ENCODE results near the gene GALNT7.
"Not testable (repeated sequence)": the region's sequence is repeated elsewhere in the genome, so short reads cannot be mapped to it uniquely, and the experiment has no call there.

The GALNT7 gene

GRCh38 chr4:173199553-173199952 lies 30.9 kb downstream of the GALNT7 start:
- no peak for DNase-seq (ENCODE audit: low spot score)

- DNase-seq (ENCODE audit: low spot score), result no peak
These were observed 31.7 kb downstream of the GALNT7 start for GRCh38 chr4:173200103-173200884.

DNA sequence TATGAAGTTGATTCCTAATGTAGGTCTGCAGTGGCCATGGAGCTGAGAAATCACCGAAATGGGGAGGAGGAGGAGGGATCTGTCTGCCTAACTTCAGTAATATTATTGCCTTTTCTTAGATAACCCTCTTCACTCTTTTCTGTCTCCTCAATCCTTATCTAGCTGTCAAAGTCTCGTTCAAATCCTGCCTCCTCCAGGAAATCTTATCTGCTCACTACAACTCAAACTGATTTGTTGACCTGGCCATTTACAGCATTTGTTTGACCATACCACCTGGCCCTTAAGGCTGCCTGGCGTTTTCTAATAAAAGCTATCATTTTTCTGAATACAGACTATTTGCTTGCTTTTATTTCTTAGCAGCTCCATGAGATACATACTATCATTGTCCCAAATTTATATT lies 33.8 kb downstream of the GALNT7 start:
- DNase-seq (ENCODE audit: low spot score), result no peak

DNA sequence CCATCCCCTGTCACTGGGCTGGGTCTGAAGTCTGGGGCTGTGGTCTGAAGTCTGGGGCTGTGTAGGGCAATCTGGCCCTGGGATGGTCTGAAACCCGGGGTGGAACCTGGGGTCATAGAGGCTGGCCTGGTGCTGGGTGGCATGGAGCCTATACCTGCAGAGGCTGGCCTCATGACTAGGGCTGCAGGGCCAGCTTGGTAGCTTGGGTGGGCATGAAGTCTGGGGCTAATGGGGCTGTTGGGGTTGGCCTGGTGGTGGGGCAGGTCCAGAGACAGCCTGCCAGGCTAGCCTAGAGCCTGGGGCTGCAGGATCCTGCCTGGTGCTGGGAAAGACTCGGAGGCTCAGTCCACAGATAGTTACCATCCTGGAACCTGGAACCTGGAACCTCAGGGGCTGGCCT lies 37.0 kb downstream of the GALNT7 start:
- no peak for DNase-seq (ENCODE audit: low spot score)

- no peak for DNase-seq (ENCODE audit: low spot score)
These were observed 39.8 kb downstream of the GALNT7 start for GRCh38 chr4:173208420-173208819.

- no peak for DNase-seq (ENCODE audit: low spot score)
These were observed 42.6 kb downstream of the GALNT7 start for GRCh38 chr4:173211222-173211621.

DNA sequence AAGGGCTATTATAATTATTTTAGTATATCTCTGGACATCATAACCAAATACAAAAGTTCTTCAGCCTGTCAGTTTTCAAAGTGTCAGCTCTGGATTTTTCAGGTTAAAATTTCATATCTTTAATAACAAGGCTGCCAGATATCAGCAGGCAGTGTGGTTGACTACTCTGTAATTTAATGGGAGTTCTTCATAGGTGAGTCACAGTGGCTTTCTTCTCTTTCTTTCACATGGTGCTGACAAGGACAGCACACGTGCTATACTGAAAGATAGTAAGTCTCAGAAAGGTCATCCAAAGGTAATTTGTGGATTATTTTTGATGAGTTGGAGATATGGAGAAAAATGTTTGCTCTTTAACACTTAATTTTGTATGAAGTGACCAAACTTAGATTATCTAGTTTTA lies 43.2 kb downstream of the GALNT7 start:
- peak; percentile 53 for DNase-seq (ENCODE audit: low spot score)

DNA sequence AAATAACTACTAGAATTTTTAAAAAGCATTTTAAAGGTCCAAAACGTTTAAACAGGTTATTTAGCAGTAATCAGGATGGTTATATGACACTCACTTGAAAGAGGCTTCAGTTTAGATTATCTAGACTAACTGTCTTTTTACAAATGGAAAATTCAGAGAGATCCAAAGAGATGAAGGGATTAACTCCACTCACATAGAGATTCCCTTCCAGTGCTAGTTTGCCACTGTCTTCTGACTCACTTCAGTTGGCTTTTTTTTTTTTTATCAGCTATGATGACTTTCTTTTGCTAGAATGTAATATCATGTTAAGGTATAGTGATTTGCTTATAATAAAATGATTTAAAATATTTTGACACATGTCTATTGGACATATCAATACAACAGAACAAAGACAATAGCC lies 43.8 kb downstream of the GALNT7 start:
- no peak for DNase-seq (ENCODE audit: low spot score)

GRCh38 chr4:173213296-173213695 lies 44.7 kb downstream of the GALNT7 start:
- DNase-seq (ENCODE audit: low spot score), result no peak

GRCh38 chr4:173214231-173214630 lies 45.6 kb downstream of the GALNT7 start:
- DNase-seq (ENCODE audit: low spot score), result no peak

GRCh38 chr4:173214661-173215060 lies 46.0 kb downstream of the GALNT7 start:
- no peak for DNase-seq (ENCODE audit: low spot score)

- no peak for DNase-seq (ENCODE audit: low spot score)
These were observed 48.5 kb downstream of the GALNT7 start for GRCh38 chr4:173217075-173217474.

GRCh38 chr4:173217727-173218126 lies 49.1 kb downstream of the GALNT7 start:
- DNase-seq (ENCODE audit: low spot score), result no peak

DNA sequence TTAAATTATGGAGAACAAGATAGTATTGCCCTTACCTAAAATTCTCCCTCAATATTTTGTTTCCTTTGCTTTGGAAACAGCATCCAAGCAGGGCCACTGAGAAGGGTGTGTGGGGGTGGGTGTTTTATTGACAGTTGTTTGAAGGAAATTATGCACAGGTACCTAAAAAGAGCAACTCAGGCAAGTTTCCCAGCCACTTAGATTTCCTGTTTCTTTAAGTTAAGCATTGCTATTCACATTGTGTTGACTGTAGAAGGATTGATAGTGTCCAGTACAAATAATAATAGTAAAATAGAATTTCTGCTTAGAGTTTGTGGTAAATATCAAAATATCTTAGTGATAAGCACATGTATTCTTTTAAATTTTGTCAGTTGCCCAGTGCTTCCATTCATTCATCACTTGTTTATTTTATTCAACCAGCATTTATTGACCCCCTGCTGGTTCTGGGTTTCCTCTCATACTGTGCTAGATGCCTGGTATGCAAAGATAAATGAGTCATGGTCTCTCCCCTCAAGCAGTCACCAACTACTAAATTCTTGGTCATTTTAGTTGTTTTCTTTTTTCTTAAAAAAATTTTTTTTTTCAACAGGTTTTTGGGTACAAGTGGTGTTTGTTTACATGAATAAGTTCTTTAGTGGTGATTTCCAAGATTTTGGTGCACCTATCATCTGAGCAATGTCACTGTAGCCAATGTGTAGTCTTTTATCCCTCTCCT lies 50.0 kb downstream of the GALNT7 start:
- DNase-seq (ENCODE audit: low spot score), result no peak

GRCh38 chr4:173219126-173219437 lies 50.5 kb downstream of the GALNT7 start:
- not testable (repeated sequence) for DNase-seq (ENCODE audit: low spot score)

GRCh38 chr4:173223743-173224142 lies 55.1 kb downstream of the GALNT7 start:
- no peak for DNase-seq (ENCODE audit: low spot score)

- DNase-seq (ENCODE audit: low spot score), result no peak
These were observed 57.8 kb downstream of the GALNT7 start for GRCh38 chr4:173226401-173226888.

DNA sequence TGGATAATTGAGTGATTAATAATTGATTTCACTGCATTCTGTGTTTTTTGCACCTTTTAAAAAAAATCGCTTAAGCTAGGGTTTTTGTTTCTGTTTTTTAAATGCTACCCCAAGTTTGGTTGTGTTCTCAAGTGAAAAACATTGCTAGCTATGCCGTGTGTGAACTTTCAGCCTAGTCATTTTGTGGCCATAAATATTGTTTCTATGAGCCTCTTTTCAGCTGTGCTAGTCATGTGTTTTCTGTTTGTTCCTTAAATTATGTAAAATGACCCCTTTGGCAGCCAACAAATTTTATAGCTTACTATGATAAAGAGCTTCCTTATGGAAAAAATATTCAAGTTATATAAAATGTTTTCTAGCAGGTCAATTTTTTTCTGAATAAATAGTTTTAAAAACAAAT lies 59.1 kb downstream of the GALNT7 start:
- DNase-seq (ENCODE audit: low spot score), result no peak

DNA sequence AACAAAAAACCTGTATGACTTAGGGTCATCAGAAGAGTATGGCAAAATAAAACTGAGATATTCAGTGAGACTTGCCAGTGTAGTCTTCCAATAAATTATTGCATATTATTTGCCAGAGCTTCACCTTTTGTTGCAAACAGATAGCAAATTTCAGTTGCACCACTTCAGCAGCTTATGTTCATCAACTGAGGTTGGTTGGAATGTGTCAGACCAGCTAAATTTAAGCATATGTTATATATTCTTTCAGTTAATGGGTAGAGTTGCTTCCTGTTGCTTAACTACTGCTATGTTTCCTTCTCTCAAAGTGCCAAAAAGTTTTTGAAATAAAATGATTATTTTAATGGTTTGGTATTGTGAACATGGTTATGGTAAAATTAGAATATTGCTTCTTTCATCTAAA lies 61.5 kb downstream of the GALNT7 start:
- no peak for DNase-seq (ENCODE audit: low spot score)

DNA sequence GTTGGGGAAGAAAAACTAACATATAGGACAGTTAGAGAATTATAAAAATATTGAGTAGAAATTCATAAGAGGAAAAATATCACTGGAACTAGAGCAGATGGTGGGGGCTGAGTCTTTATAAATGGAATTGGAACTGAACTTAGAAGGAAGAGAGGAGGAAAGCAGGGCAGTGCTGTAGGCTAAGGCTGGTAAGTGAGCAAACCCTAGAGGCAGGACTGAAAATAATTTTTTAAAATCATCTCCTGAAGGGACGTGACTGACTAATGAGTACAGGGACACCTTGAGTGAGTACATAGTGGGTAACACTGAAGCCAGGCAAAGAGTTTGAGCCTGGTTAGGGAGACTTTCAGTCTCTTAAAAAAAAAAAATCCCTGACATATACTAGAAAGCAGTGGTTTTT lies 63.3 kb downstream of the GALNT7 start:
- peak; percentile 23 for DNase-seq (ENCODE audit: low spot score)

DNA sequence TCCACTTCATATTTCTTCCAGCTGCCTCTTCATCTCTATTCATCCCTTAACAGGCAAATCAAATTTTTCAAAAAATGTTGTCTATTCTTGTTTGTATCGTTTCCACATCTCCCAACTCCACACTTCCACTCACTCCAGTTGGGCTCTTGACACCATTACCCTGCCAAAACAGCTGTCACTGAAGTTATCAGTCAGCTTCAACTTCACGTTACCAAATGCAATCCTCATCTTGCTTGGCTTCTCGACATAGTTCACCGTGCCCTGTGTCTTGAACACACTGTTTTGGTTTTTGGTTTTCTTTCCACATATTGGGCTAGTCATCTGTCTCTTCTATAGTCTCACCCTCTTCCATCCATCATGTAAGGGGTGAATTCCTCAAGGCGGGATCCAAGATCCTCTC lies 65.2 kb downstream of the GALNT7 start:
- DNase-seq (ENCODE audit: low spot score), result no peak

- DNase-seq (ENCODE audit: low spot score), result no peak
These were observed 66.4 kb downstream of the GALNT7 start for GRCh38 chr4:173235050-173235449.

GRCh38 chr4:173236301-173236700 lies 67.7 kb downstream of the GALNT7 start:
- DNase-seq (ENCODE audit: low spot score), result no peak

GRCh38 chr4:173237152-173237551 lies 68.5 kb downstream of the GALNT7 start:
- DNase-seq (ENCODE audit: low spot score), result no peak
